Hematopoietic multipotent progenitor cell (in vitro differentiated cells): ENCODE results near the gene MORC2. TPM values are rescaled to one million over a fixed set of nuclear protein-coding genes. Genes with fewer than 3 reads are reported as not detected.

Source experiments
- DNase-seq, 3 donors: peaks; one replicate each; pipeline ENCODE4 v3.0.0-alpha.2; 2011 to 2015; ENCODE audit warnings: low read depth in 2 of 3, low spot score in 2 of 3
- small RNA-seq: library from RNA; depleted of rRNA; stranded (forward); fragments of <200 nt; gene quantifications from one replicate; pipeline ENCODE3, GENCODE V24; 2012
- total RNA-seq: library from RNA; depleted of rRNA; stranded (reverse); fragments of >200 nt; gene quantifications from one replicate; pipeline ENCODE4 v1.2.3, GENCODE V29; 2012

Gene MORC2
- total RNA-seq, 1 donor: 15.3 TPM

DNA sequence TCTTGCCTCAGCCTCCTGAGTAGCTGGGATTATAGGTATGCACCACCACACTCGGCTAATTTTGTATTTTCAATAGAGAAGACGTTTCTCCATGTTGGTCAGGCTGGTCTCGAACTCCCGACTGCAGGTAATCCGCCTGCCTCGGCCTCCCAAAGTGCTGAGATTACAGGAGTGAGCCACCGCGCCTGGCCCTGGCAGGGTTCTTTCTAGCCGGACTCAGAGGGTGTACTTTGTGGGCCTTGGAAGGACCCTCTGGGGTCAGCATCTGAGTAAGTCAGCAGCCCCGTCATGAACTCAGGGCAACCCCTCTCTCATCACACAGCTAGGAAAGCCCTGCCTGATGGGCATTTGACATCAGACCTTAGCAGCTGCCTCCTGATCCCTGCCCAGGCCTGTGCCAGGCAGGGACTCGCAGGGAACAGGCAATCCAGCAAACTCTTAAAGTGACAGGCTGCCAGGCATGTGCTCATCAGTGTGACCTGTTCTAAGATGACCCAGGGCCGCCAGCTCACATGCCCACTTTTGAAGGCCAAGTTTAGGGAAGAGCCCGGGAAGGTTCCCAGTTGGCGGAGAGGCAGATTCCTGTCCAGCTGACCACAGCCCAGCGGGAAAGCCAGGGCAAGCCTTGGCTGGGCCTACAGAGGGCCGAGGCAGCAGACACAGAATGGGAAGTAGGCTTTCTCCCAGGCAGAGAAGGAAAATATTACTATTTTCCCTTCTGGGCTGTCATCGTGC is 92.9 kb downstream of the MORC2 start:
- DNase-seq: no peak

Small RNA genes lying within 50 kb of the gene (small RNA-seq; reads per million reads assigned to genes)
- gene RF01892: not detected

Other genes with a start within 250 kb of the MORC2 start
- 56.3 TPM for gene TUG1, start 491 bp upstream of the MORC2 start, total RNA-seq
- 6.2 TPM for gene SMTN, start 112.5 kb upstream of the MORC2 start, total RNA-seq
- 5.1 TPM for gene SELENOM, start 138.8 kb upstream of the MORC2 start, total RNA-seq
- gene INPP5J, start 154.2 kb upstream of the MORC2 start, total RNA-seq: 1.6 TPM
- gene PLA2G3, start 171.7 kb upstream of the MORC2 start, total RNA-seq: under 0.01 TPM
- gene RNF185, start 191.4 kb upstream of the MORC2 start, total RNA-seq: 14.8 TPM
- gene LIMK2, start 243.5 kb upstream of the MORC2 start, total RNA-seq: 55.7 TPM